ENCODE measurements around the gene HTRA1. TPM values are rescaled to one million over a fixed set of nuclear protein-coding genes. Genes with fewer than 3 reads are reported as not detected.

Gene HTRA1
- total RNA-seq, 1 experiment from 2014 or later: 18.6 TPM

DNA sequence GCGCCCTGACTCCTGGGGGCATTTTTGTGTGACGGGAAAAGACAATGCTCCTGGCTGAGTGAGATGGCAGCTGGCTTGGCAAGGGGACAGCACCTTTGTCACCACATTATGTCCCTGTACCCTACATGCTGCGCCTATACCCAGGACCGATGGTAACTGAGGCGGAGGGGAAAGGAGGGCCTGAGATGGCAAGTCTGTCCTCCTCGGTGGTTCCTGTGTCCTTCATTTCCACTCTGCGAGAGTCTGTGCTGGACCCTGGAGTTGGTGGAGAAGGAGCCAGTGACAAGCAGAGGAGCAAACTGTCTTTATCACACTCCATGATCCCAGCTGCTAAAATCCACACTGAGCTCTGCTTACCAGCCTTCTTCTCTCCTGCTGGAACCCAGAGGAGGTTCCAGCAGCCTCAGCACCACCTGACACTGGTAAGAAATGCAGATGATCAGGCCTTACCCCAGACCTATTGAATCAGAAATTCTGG lies 6.7 kb upstream of the HTRA1 start, which contains the start of gene ARMS2:
ARMS2 (plus strand) TSS at position 51 of the 478 bp plus-strand sequence; CDS start at position 126, 75 bp downstream.
- POLR2A ChIA-PET (ENCODE audit: unreplicated experiment): interaction anchor here (0.6 kb wide), 1 partner anchor 81 kb away, joined by 3 read pairs; no protein-coding TSS in a partner anchor
- H2AFZ ChIP-seq (ENCODE audit: low read length): no peak within 1 kb of the TSS
- no TSS peak for BruUV-seq (replicated peaks)
- no peaks in the 10 kb centered on the region for H3K9me3 ChIP-seq (ENCODE audit: low read length)
- CTCF ChIA-PET: no interaction called here
- H3K27ac ChIP-seq (ENCODE audit: low read length): no peak within 1 kb of the TSS
- intact Hi-C loops (cut with micrococcal nuclease): no loop called here
- no peaks in the 10 kb centered on the region for H3K36me3 ChIP-seq (ENCODE audit: low read depth, low read length)
- no peak within 1 kb of the TSS for H3K9ac ChIP-seq (ENCODE audit: low read length)
- H3K9me2 ChIP-seq (replicated peaks; ENCODE audit: low read length): no peaks in the 10 kb centered on the region
- H3K4me3 ChIP-seq (ENCODE audit: low read length): no peak within 1 kb of the TSS
- no peak for DNase-seq
- H3F3A ChIP-seq (ENCODE audit: low read length, unreplicated experiment): no peaks in the 10 kb centered on the region
- H4K20me1 ChIP-seq (ENCODE audit: low read length): no peaks in the 10 kb centered on the region
- H3K27me3 ChIP-seq (ENCODE audit: low read length): no peaks in the 10 kb centered on the region
- no peaks in the 10 kb centered on the region for H3K4me1 ChIP-seq (ENCODE audit: insufficient read depth, low read length)
- ATAC-seq: no peak
- TF ChIP-seq EZH2 (IDR thresholded peaks at IDR 0.05; ENCODE audit: low read length, unreplicated experiment) (no peak), CTCF (conservative IDR thresholded peaks at IDR 0.05; ENCODE audit: low read depth, low read length) (no peak), EZH2phosphoT487 (IDR thresholded peaks at IDR 0.05; ENCODE audit: borderline replicate concordance, low read length) (no peak)
- H3K79me2 ChIP-seq (ENCODE audit: low read length): no peaks in the 10 kb centered on the region
- H3K4me2 ChIP-seq (ENCODE audit: low read length): no peak within 1 kb of the TSS

DNA sequence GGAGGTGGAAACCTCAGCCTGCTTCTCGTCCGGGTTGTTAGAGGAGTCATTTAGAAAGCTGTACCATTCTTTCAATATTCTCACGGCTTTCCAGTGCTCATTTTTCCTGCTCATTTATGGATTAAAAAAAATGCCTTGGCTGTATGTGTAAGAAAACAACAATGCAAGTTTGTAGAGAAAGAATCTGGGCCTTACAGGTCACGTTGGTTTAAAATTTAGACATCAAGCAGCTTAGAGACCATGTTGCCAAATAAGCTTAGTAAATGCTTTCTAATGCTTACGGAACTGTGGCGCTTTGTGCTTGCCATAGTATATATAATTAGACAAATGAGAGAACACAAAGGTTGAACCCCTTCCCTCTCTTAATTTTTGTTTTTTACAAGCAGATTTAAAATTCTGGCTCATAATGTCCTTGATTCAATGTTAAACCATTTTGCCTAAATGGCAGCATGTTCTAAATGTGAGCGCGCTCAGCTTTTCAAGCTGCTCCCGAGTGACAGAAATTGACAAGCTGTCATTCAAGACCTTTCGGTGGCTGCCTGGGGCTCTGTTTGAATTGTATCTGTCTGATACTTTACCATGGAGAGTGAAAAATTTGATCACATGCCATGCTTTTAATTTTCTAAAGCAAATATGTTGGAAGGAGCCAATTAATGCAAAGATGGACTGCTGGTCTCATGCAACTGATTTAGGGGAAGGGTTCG lies 5.8 kb upstream of the HTRA1 start:
- Histone ChIP-seq H3K36me3 (ENCODE audit: low read depth, low read length) (no peaks in the 10 kb centered on the region), H4K20me1 (ENCODE audit: low read length) (no peaks in the 10 kb centered on the region), H3F3A (ENCODE audit: low read length, unreplicated experiment) (no peaks in the 10 kb centered on the region), H3K4me3 (ENCODE audit: low read length) (no peak overlapping the region), H2AFZ (ENCODE audit: low read length) (no peak overlapping the region), H3K4me1 (ENCODE audit: insufficient read depth, low read length) (no peaks in the 10 kb centered on the region), H3K9me2 (replicated peaks; ENCODE audit: low read length) (no peaks in the 10 kb centered on the region), H3K27me3 (ENCODE audit: low read length) (no peaks in the 10 kb centered on the region), H3K79me2 (ENCODE audit: low read length) (no peaks in the 10 kb centered on the region), H3K27ac (ENCODE audit: low read length) (no peak overlapping the region), H3K9ac (ENCODE audit: low read length) (no peak overlapping the region), H3K9me3 (ENCODE audit: low read length) (no peaks in the 10 kb centered on the region), H3K4me2 (ENCODE audit: low read length) (no peak overlapping the region)
- no TSS peak for BruUV-seq (replicated peaks)
- ChIA-PET CTCF (no interaction called here), POLR2A (ENCODE audit: unreplicated experiment) (no interaction called here)
- intact Hi-C loops (cut with micrococcal nuclease): no loop called here
- ATAC-seq: no peak
- no peak for TF ChIP-seq EZH2 (IDR thresholded peaks at IDR 0.05; ENCODE audit: low read length, unreplicated experiment)
- no peak for TF ChIP-seq CTCF (conservative IDR thresholded peaks at IDR 0.05; ENCODE audit: low read depth, low read length)
- no peak for TF ChIP-seq EZH2phosphoT487 (IDR thresholded peaks at IDR 0.05; ENCODE audit: borderline replicate concordance, low read length)
- DNase-seq: no peak

GRCh38 chr10:122457934-122458333 lies 3.4 kb upstream of the HTRA1 start:
- no peaks in the 10 kb centered on the region for H3K79me2 ChIP-seq (ENCODE audit: low read length)
- no TSS peak for BruUV-seq (replicated peaks)
- CTCF ChIA-PET: no interaction called here
- no peaks in the 10 kb centered on the region for H3K27me3 ChIP-seq (ENCODE audit: low read length)
- no peaks in the 10 kb centered on the region for H3K9me2 ChIP-seq (replicated peaks; ENCODE audit: low read length)
- no peaks in the 10 kb centered on the region; the same call in 1 of the 2 replicates for H3K4me1 ChIP-seq (ENCODE audit: insufficient read depth, low read length)
- TF ChIP-seq EZH2phosphoT487 (IDR thresholded peaks at IDR 0.05; ENCODE audit: borderline replicate concordance, low read length) (no peak), CTCF (conservative IDR thresholded peaks at IDR 0.05; ENCODE audit: low read depth, low read length) (no peak), EZH2 (IDR thresholded peaks at IDR 0.05; ENCODE audit: low read length, unreplicated experiment) (no peak)
- no peak overlapping the region for H3K9ac ChIP-seq (ENCODE audit: low read length)
- POLR2A ChIA-PET (ENCODE audit: unreplicated experiment): no interaction called here
- H3F3A ChIP-seq (ENCODE audit: low read length, unreplicated experiment): no peaks in the 10 kb centered on the region
- DNase-seq (no peak), ATAC-seq (no peak)
- no peak overlapping the region for H3K4me2 ChIP-seq (ENCODE audit: low read length)
- no peaks in the 10 kb centered on the region for H4K20me1 ChIP-seq (ENCODE audit: low read length)
- H3K9me3 ChIP-seq (ENCODE audit: low read length): no peaks in the 10 kb centered on the region
- H2AFZ ChIP-seq (ENCODE audit: low read length): no peak overlapping the region
- H3K4me3 ChIP-seq (ENCODE audit: low read length): no peak overlapping the region
- intact Hi-C loops (cut with micrococcal nuclease): no loop called here
- H3K36me3 ChIP-seq (ENCODE audit: low read depth, low read length): no peaks in the 10 kb centered on the region
- H3K27ac ChIP-seq (ENCODE audit: low read length): no peak overlapping the region
